ENCODE data around the gene MSL1. TPM values are rescaled to one million over a fixed set of nuclear protein-coding genes. Genes with fewer than 3 reads are reported as not detected.
A peak's percentile ranks its signal among the peaks of the same experiment; 100 is the strongest.

The MSL1 gene
- total RNA-seq, 1 donor from 2014 or later = 96.2 TPM

DNA sequence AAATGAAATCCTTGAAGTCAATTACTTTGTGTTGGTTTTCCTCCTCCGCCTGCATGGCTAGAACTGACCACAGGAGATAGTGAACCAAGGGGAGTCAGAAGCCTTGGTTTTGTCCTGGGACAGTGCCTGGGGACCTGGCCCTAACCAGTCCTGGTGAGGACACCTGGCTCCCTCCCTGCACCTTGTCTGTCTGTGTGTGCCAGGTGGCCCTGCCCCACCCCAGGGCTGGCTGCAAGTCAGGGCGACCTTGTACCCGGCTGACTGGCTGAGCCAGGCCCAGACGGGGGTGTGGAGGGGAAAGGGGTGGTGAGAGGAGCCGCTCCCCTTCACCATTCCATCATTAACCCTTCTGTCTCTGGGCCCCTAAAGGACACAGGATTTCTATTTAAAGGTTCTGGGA is 58.9 kb downstream of the MSL1 start:
- TF ChIP-seq, protein P1, sequence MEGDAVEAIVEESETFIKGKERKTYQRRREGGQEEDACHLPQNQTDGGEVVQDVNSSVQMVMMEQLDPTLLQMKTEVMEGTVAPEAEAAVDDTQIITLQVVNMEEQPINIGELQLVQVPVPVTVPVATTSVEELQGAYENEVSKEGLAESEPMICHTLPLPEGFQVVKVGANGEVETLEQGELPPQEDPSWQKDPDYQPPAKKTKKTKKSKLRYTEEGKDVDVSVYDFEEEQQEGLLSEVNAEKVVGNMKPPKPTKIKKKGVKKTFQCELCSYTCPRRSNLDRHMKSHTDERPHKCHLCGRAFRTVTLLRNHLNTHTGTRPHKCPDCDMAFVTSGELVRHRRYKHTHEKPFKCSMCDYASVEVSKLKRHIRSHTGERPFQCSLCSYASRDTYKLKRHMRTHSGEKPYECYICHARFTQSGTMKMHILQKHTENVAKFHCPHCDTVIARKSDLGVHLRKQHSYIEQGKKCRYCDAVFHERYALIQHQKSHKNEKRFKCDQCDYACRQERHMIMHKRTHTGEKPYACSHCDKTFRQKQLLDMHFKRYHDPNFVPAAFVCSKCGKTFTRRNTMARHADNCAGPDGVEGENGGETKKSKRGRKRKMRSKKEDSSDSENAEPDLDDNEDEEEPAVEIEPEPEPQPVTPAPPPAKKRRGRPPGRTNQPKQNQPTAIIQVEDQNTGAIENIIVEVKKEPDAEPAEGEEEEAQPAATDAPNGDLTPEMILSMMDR (IDR thresholded peaks at IDR 0.05; ENCODE audit: unreplicated experiment) = no peak
- Mint-ChIP-seq H3K27ac (ENCODE audit: unreplicated experiment) (no peak overlapping the region), H3K27me3 (ENCODE audit: unreplicated experiment) (peaks cover 8% of the 10 kb centered on the region), H3K9me3 (ENCODE audit: unreplicated experiment) (no peaks in the 10 kb centered on the region), H3K4me1 (ENCODE audit: unreplicated experiment) (peaks cover 10% of the 10 kb centered on the region), H3K36me3 (ENCODE audit: low read depth, unreplicated experiment) (peaks cover 9% of the 10 kb centered on the region), H3K4me3 (ENCODE audit: unreplicated experiment) (no peak overlapping the region)
- no peak for DNase-seq (ENCODE audit: low spot score)

DNA sequence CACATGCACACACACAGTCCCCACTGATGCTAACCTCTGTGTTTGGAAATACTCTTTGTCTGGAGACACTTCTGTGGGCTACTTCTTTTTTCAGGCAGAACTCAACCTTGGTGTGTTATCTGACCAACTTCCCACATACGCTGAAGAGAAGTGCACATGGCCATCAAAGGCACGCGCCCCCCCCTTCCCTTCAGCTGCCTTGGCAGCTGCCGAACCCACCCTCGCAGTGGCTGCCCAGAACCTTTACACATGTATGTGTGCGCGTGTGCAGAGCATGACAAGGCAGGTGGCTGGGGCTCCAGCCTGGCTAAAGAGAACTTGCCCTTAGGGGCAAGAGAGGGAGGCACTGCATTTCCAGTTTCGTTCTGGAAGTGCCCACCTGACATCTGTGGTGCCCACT is 59.4 kb downstream of the MSL1 start:
- Mint-ChIP-seq H3K4me1 (ENCODE audit: unreplicated experiment) (peaks cover 10% of the 10 kb centered on the region), H3K9me3 (ENCODE audit: unreplicated experiment) (no peaks in the 10 kb centered on the region), H3K27me3 (ENCODE audit: unreplicated experiment) (peaks cover 8% of the 10 kb centered on the region), H3K27ac (ENCODE audit: unreplicated experiment) (no peak overlapping the region), H3K4me3 (ENCODE audit: unreplicated experiment) (no peak overlapping the region), H3K36me3 (ENCODE audit: low read depth, unreplicated experiment) (peaks cover 4% of the 10 kb centered on the region)
- no peak for DNase-seq (ENCODE audit: low spot score)
- TF ChIP-seq, protein P1 (IDR thresholded peaks at IDR 0.05; ENCODE audit: unreplicated experiment) = no peak

- no peak for DNase-seq (ENCODE audit: low spot score)
- H3K36me3 Mint-ChIP-seq (ENCODE audit: low read depth, unreplicated experiment) = peaks cover 4% of the 10 kb centered on the region
- no peak overlapping the region for H3K4me3 Mint-ChIP-seq (ENCODE audit: unreplicated experiment)
- H3K27me3 Mint-ChIP-seq (ENCODE audit: unreplicated experiment) = peaks cover 10% of the 10 kb centered on the region
- peaks cover 10% of the 10 kb centered on the region for H3K4me1 Mint-ChIP-seq (ENCODE audit: unreplicated experiment)
- no peak overlapping the region for H3K27ac Mint-ChIP-seq (ENCODE audit: unreplicated experiment)
- H3K9me3 Mint-ChIP-seq (ENCODE audit: unreplicated experiment) = no peaks in the 10 kb centered on the region
- TF ChIP-seq, protein P1 (IDR thresholded peaks at IDR 0.05; ENCODE audit: unreplicated experiment) = no peak
Measured at GRCh38 chr17:40182606-40183005, 60.8 kb downstream of the MSL1 start.

Small RNA genes lying within 50 kb of the gene (microRNA-seq; reads per million reads assigned to microRNA genes)
- gene MIR6866 (ENCODE audit: unreplicated experiment) = 1.4 reads per million, percentile 21 among the genes with 10 or more reads in this experiment

Other genes starting within 250 kb of the MSL1 start
- gene GSDMB, start 203.3 kb upstream of the MSL1 start, total RNA-seq (ENCODE audit: unreplicated experiment) = 9.0 TPM
- gene ORMDL3, start 194.4 kb upstream of the MSL1 start, total RNA-seq (ENCODE audit: unreplicated experiment) = 49.3 TPM
- gene LRRC3C, start 194.2 kb upstream of the MSL1 start, total RNA-seq (ENCODE audit: unreplicated experiment) = not detected
- gene GSDMA, start 159.0 kb upstream of the MSL1 start, total RNA-seq (ENCODE audit: unreplicated experiment) = not detected
- gene PSMD3, start 141.2 kb upstream of the MSL1 start, total RNA-seq (ENCODE audit: unreplicated experiment) = 132 TPM
- gene CSF3, start 106.5 kb upstream of the MSL1 start, total RNA-seq (ENCODE audit: unreplicated experiment) = not detected
- 111 TPM for gene MED24, start 67.6 kb upstream of the MSL1 start, total RNA-seq (ENCODE audit: unreplicated experiment)
- 13.6 TPM for gene THRA, start 59.0 kb upstream of the MSL1 start, total RNA-seq (ENCODE audit: unreplicated experiment)
- gene NR1D1, start 21.4 kb upstream of the MSL1 start, total RNA-seq (ENCODE audit: unreplicated experiment) = 2.6 TPM
- gene CASC3, start 18.6 kb downstream of the MSL1 start, total RNA-seq (ENCODE audit: unreplicated experiment) = 96.4 TPM
- 18.3 TPM for gene RAPGEFL1, start 55.5 kb downstream of the MSL1 start, total RNA-seq (ENCODE audit: unreplicated experiment)
- 32.2 TPM for gene WIPF2, start 97.3 kb downstream of the MSL1 start, total RNA-seq (ENCODE audit: unreplicated experiment)
- gene CDC6, start 165.9 kb downstream of the MSL1 start, total RNA-seq (ENCODE audit: unreplicated experiment) = 18.2 TPM
- gene RARA, start 187.2 kb downstream of the MSL1 start, total RNA-seq (ENCODE audit: unreplicated experiment) = 42.8 TPM
- 1.1 TPM for gene GJD3, start 242.8 kb downstream of the MSL1 start, total RNA-seq (ENCODE audit: unreplicated experiment)

All from endothelial cell (in vitro differentiated cells).